Hematopoietic multipotent progenitor cell treated with erythropoietin and hydrocortisone succinate and interleukin-3 and kit ligand, for 6 days (in vitro differentiated cells): ENCODE measurements around the gene HNRNPA2B1.
"Not testable (repeated sequence)": the region's sequence is repeated elsewhere in the genome, so short reads cannot be mapped to it uniquely, and the experiment has no call there.

Source experiments
- DNase-seq: peaks from one replicate; pipeline ENCODE4 v3.0.0-alpha.2; 2015

The HNRNPA2B1 gene

DNA sequence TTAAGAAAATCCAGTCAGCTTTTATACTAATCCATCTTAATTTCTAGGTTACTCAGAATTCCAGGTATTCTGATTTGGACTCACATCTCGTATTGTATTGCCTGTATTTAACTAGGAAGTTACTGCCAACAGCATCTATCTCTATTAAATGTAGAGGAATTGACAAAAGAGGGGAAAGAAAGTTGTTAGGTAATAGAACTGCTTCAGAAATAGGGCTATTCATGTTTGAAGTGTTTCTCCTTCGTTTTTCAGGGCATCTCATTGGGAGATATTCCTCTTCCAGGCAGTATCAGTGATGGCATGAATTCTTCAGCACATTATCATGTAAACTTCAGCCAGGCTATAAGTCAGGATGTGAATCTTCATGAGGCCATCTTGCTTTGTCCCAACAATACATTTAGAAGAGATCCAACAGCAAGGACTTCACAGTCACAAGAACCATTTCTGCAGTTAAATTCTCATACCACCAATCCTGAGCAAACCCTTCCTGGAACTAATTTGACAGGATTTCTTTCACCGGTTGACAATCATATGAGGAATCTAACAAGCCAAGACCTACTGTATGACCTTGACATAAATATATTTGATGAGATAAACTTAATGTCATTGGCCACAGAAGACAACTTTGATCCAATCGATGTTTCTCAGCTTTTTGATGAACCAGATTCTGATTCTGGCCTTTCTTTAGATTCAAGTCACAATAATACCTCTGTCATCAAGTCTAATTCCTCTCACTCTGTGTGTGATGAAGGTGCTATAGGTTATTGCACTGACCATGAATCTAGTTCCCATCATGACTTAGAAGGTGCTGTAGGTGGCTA, 16.1 kb downstream of the HNRNPA2B1 start:
- DNase-seq: not testable (repeated sequence)

DNA sequence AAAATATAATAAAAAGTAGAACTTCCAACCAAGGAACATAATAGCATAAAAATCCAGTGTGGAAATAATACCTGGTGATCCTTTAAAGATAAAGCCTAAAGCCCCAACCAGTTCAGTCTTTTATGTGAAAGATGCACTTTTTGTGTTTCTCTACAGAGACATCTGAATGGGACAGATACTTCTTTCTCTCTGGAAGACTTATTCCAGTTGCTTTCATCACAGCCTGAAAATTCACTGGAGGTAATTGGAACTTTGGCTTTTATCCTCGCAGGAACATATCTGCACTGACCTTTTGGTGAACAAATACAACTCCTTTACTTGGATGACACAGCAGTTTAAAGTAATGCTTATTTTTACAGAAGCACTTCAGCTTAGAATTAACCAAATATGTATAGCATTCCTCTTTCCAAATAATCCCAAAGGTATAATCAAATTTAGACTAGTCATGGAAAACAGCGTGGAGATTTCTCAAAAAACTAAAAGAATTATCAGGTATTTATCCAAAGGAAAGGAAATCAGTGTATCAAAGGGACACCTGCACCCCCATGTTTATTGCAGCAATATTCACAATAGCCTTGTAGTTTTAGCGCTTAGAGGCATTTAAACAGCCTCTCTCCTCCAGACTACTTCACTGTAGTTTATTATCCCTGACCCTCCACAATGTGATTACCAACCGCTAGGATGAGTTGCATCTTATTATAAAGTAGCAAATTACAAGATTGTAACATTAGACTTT, 16.8 kb downstream of the HNRNPA2B1 start:
- DNase-seq: no peak

GRCh38 chr7:26182706-26183105, 17.8 kb downstream of the HNRNPA2B1 start:
- DNase-seq: no peak

DNA sequence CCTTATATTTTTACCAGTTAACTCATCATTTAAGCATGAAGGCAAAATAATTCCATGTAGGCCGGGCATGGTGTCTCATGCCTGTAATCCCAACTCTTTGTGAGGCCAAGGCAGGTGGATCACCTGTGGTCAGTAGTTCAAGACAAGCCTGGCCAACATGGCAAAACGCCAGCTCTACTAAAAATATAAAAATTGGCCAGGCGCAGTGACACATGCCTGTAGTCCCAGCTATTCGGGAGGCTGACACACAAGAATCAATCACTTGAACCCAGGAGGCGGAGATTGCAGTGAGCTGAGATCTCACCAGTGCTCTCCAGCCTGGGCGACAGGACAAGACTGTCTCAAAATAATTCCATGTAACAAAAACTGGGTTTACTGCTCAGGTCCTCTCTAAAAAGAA, 18.3 kb downstream of the HNRNPA2B1 start:
- no peak for DNase-seq

- DNase-seq: peak; percentile 19
Measured at GRCh38 chr7:26181474-26182227, 18.9 kb downstream of the HNRNPA2B1 start.

DNA sequence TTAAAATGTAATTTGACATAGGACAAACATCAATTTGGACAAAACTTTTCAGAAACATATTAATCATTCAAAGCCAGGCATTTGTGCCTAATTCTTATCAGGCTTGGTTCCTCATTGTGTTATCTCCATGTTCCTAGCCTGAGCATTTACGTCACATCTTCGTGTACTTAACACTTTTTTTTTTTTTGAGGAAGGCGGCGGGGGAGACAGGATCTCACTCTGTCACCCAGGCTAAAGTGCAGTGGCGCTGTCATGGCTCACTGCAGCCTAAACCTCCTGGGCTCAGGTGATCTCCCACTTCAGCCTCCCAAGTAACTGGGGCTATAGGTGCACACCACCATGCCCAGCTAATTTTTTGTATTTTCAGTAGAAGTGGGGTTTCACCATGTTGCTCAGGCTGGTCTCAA, 19.8 kb downstream of the HNRNPA2B1 start:
- DNase-seq: peak; percentile 94

- DNase-seq: peak; percentile 12
Measured at GRCh38 chr7:26179826-26180497, 20.6 kb downstream of the HNRNPA2B1 start.

DNA sequence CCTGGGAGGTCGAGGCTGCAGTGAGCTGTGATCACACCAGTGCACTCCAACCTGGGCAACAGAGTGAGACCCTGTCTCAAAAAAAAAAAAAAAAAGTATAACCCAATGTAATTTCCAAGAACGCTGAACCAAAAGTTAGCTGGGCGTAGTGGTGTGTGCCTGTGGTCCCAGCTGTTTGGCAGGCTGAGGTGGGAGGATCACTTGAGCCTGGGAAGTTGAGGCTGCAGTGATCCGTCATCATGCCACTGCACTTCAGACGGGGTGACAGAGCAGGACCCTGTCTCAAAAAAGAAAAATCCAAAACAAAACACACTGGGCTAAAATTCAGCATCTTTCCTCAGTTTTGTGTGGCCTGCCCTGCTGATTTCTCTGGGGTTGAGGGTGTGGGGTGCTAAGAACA, 21.1 kb downstream of the HNRNPA2B1 start:
- DNase-seq: no peak

DNA sequence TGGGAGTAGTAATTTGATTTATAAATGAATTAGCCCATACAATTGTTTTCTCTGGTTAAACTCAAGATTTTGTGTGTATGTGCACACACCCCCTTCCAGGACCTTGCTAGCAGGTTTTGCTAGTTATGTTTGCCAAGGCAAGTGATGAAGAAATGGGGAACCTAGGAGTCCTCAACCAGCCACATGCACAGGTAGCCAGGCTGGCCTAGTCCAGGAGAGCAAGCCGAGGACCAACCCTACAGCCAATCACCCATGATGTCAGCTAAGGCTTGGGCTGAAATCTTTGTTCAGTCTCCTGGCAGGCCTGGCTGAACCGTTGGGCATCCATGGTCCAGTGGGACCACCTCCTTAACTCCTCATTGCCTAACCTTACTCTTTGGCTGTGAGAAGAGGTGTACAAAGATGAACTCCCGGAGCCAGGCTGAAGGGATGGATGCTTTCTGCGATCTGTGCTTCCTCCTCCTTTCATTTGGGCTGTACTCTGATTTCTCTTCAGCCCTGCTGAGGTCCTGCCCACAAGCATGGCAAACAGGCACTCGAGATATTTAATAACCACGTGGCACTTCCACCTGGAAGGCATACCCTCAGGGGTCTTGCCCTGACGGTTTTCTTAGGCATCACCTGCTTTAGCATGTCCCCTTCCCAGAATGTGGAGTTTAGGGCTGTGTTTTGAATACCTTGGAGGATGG, 22.1 kb downstream of the HNRNPA2B1 start:
- DNase-seq: no peak

GRCh38 chr7:26177269-26177668, 23.3 kb downstream of the HNRNPA2B1 start:
- not testable (repeated sequence) for DNase-seq

DNA sequence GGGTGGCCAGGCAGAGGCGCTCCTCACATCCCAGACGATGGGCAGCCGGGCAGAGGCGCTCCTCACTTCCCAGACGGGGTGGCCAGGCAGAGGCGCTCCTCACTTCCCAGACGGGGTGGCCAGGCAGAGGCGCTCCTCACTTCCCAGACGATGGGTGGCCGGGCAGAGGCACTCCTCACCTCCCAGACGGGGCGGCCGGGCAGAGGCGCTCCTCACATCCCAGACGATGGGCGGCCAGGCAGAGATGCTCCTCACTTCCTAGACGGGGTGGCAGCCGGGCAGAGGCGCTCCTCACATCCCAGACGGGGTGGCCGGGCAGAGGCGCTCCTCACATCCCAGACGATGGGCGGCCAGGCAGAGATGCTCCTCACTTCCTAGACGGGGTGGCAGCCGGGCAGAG, 23.9 kb downstream of the HNRNPA2B1 start:
- DNase-seq: not testable (repeated sequence)

GRCh38 chr7:26175903-26176302, 24.6 kb downstream of the HNRNPA2B1 start:
- DNase-seq: not testable (repeated sequence)

DNA sequence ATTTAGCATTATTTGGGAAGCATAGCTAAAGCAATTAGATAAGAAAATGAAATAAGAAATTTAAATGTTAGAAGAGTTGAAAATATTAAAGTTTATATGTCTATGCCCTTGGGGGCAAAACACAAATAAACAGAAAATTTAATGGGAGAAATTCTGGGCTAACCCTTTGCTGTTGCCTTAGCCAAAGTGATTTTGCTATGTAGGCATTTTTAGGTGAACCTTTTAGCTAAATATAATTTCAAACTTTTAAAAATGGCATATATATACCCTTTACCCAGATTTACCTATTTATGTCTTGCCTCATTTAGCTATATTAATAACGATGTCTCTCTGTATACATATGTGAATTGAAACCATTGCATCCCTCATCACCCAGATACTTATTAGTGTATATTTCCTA, 28.5 kb downstream of the HNRNPA2B1 start:
- DNase-seq: no peak

DNA sequence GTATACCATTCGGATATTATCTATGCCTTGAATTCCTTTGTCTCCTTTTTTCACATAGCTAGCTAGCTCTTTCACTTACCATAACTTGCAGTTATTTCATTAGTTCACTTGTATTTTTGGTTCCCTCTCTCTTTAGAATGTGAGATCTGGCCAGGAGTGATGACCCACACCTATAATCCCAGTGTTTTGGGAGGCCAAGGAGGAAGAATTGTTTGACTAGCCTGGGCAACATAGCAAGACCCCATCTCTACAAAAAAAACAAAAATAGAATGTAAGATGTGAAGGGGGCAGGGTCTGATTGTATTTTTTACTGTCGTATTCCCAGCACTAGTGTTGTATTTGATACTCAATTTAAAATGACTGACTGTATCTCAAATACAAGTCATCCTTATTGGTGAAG, 28.9 kb downstream of the HNRNPA2B1 start:
- no peak for DNase-seq

DNA sequence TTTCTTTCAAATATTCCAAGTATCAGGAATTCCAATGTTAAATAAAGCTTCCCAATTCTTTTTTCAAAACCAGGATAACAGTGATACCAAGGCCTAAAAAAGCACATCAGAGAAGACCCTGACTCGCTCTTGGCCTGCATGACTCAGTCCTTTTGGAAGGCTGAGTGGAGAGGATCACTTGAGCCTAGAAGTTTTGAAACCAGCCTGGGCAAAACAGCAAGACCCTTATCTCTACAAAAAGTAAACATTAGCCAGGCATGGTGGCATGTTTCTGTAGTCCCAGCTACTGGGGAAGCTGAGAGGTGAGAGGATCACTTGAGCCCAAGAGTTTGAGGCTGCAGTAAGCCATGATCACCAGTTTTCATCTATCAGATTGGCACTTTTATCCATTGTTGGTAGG, 29.9 kb downstream of the HNRNPA2B1 start:
- DNase-seq: no peak

DNA sequence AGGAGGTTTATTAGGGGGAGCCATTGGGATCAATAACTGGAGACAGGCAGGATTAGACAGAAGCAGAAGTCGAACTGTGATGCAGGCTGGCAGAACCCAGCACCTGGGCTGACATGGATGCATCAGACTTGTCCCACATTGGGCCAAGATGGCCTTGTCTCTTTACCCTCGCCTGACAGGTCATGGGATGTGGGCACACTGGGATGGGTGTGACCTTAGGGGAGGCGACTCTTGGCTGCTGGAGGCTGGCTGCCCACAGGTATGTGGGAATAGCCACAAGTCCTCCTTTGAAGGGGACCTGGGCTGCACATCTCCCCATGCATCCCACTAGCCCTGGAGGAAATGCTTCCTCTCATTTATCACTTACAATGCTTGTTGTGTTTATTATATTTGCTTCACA, 31.3 kb downstream of the HNRNPA2B1 start:
- DNase-seq: no peak

DNA sequence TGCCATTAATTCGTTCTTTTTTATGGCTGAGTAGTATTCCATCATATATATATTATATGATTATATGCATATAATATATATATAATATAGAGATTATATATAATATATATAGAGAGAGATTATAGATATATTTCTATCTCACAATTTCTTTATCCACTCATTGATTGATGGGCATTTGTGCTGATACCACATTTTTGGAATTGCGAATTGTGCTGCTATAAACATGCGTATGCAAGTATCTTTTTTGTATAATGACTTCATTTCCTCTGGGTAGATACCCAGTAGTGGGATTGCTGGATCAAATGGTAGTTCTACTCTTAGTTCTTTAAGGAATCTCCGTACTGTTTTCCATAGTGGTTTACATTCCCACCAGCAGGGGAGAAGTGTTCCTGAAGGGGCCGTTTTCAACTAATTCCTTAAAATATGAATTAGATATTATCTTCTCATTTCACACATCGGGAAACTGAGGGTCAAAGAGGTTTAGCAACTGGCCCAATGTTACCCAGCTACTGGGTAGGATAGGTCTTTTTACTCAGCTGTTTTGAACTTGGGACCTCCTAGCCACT, 32.0 kb downstream of the HNRNPA2B1 start:
- DNase-seq: no peak

DNA sequence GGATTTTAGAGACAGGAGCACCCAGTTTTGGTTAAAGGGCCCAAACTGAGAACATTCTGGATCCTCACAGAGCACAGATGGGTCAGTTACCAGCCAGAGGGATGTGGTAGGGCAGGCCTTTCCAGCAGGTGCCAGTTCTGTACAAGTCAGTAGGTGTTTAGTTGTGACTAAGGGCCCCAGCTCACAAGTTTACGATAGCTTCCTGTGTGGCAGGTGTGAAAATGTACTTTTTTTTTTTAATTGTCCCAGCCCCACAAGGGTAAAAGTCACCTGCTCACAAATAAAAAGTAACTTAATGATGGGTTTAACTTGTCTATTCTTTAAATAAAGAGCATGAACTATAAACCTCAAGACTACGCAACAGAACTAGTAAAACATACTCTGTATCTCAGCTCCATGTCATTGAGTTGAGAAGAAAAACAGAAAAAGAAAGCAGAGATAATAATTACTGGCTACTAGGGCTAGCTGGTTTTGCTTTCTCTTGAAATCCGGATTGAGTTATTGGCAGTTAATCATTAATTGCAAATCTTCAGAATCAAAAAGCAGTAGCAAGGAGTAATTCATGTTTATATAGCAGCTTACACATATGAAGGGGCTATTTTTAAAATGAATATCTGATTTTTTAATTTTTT, 33.1 kb downstream of the HNRNPA2B1 start:
- no peak for DNase-seq

- DNase-seq: peak; percentile 28
Measured at GRCh38 chr7:26166684-26167266, 33.8 kb downstream of the HNRNPA2B1 start.

- DNase-seq: peak; percentile 35
Measured at GRCh38 chr7:26165950-26166683, 34.4 kb downstream of the HNRNPA2B1 start.
